Dedifferentiated amniotic fluid mesenchymal stem cell (primary cell): ENCODE results near the gene CNIH3.
A peak's percentile ranks its signal among the peaks of the same experiment; 100 is the strongest.
"Not testable (repeated sequence)": the region's sequence is repeated elsewhere in the genome, so short reads cannot be mapped to it uniquely, and the experiment has no call there.

Experiments
- DNase-seq: peaks from one replicate; pipeline ENCODE4 v3.0.0-alpha.2; 2016; ENCODE audit errors: extremely low spot score

Gene CNIH3

GRCh38 chr1:224615861-224616755 lies at the start of gene CNIH3:
Gene CNIH3 (plus strand): TSS chr1:224616317. CDS start chr1:224617175, 858 bp downstream.
- no peak for DNase-seq

GRCh38 chr1:224566492-224566891 lies 49.6 kb upstream of the CNIH3 start:
- not testable (repeated sequence) for DNase-seq

DNA sequence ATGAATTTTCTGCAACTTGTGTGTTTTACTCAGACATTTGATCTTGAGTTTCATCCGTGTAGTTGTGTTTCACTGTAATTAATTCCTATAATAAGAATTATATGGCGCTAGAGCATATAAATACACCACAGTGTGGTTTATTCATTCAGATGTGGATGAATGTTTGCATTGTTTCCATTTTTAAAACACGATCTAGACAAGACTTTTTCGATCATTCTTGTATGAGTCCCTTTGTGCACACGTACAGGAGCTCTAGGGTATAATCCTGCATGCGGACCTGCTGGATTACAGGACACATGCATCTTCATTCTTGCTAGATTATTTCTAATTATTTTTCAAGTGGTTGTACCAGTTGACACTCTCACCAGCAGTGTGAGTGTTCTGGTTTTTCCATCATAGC lies 46.8 kb upstream of the CNIH3 start:
- no peak for DNase-seq

DNA sequence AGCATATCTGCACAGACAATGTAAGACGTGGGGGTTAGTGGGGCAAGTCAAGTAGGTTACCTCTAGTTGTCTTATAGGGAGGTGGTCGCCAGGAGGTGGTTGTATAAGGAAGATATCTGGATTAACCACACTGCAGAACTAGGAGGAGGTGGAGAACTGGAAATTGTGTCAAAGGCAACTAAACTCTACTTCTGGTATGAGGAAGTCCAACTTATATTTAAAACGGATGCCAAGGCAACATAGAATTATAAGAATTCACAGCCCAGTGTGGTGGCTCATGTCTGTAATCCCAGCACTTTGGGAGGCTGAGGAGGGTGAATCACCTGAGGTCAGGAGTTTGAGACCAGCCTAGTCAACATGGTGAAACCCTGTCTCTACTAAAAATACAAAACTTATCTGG lies 44.1 kb upstream of the CNIH3 start:
- not testable (repeated sequence) for DNase-seq

- no peak for DNase-seq
These were observed 36.6 kb upstream of the CNIH3 start for GRCh38 chr1:224579526-224579925.

- no peak for DNase-seq
These were observed 36.1 kb upstream of the CNIH3 start for GRCh38 chr1:224580006-224580405.

DNA sequence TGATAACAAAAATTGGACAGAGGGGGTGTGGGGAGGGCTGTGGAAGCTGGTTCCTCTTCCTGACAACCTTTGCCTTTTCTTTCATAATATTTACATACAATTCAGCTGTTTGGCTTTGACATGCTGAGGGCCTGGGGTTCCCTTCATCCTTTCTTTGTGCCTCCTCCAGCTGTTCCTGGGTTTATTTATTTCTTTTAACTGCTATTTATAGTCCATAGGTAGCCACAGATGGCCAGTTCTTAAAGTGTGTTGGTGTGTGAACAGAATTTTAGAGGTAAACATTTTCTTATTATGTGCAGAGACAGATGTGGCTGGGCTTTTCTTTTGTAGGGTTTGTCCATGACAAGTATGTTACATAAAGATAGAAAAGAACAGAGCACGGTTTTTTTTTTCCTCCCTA lies 34.1 kb upstream of the CNIH3 start:
- DNase-seq: no peak

DNA sequence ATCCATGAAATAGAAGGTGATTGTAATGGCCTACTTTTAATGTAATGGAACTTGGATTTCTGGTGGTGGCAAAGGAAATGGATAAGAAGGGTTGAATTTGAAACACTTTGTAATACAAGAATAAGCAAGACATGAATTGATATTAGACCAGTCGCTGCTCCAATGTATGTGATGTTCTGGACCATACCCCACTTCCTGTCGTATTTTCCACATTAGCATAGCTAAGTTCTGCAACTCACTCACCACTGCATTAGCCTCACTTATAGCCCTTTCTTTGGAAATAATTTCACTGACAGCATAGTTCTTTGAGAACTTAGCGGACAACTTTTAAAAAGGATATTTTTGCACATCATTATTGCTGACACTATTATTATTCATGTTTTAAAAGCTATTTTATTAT lies 32.3 kb upstream of the CNIH3 start:
- DNase-seq: no peak

DNA sequence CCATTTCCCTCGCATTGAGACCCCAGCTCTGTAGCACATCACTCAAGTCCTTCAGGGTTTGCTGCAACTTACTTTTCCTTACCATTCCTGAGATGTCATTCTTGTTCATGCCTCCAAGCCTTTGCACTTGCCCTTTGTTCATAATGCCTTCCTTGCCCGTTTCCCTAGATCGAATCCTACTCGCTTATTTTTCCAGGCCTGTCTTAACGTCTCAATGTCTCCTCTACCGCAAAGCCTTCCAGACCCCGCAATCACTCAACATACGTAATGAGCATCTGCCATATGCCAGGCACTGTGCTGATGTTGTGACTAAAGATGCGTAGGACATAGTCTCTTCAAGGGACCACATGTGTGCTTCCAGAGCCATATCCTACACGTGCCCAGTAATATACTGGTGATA lies 31.1 kb upstream of the CNIH3 start:
- no peak for DNase-seq

DNA sequence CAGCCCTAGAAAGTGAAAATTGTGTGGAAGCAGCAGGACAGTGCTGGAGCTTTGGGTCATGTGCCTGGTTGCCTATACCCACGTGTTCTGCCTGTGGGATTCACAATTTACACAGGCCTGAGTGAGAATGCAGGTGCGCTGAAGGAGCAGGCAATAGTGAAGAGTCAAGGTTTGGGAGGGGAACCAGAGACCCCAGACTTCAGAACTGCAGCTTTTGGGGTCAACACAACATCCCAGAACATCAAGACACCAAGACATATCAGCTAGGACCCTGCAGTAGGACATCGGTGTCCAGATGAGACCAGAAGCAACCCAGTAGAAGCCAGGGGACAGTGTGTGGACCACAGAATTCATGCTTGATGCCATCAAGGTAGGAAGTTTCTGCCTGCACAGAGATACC lies 29.1 kb upstream of the CNIH3 start:
- DNase-seq: no peak

DNA sequence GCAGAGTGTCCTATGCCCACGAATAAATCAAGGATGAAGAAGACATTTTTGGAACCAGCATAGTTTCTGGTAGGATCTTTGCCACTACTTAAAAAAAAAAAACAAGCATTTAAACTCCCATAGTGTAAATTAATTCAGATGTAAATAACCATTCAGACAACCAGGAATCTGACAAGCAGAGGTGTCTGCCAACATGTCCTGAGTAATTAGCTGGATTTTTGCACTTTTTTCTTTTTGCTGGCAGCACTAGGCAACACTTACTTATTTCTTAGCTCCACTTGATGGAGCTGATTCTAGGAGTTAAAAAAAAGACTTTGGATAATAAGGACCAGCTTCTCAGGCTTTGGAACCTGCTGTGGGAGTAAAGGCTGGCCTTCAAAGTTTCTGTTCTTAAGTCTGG lies 27.6 kb upstream of the CNIH3 start:
- no peak for DNase-seq

DNA sequence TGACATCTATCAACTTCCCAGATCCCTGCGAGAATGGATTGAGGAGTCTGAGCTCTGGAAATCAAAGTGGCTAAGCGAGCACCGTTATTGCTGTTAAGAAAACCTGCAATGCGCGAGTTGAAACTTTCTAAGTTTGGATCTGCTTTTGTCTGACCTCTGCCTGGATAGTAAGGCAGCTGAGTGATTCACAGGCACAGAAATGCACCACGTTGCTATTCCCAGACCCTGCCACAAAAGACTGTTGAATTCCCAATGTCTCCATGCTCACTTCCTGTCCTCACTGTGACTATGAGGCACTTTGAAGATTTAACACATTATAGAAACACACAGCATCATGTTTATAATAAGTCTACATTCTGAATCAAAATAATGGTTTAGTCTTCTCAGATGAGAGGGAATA lies 27.1 kb upstream of the CNIH3 start:
- DNase-seq: no peak

DNA sequence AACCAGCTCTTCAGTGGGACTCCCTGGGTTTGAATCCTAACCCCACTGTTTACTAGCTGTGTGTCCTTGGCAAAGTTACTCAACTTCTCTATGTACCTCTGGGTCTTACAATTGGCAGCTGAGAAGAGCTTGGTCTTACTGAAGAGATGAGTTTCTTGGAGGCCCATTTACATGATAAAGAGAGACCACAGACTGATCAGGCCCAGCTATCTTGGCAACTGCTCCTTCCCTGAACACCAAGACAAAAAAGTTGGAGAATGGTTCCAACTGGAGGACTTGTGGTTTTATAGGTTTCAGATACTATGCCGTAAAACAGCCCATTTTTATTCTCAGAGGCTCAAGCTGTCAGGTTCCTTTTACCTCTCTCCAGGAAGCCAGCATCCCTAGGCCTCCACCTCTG lies 24.8 kb upstream of the CNIH3 start:
- no peak for DNase-seq

- DNase-seq: peak; percentile 81
These were observed 23.2 kb upstream of the CNIH3 start for GRCh38 chr1:224592636-224593582.

DNA sequence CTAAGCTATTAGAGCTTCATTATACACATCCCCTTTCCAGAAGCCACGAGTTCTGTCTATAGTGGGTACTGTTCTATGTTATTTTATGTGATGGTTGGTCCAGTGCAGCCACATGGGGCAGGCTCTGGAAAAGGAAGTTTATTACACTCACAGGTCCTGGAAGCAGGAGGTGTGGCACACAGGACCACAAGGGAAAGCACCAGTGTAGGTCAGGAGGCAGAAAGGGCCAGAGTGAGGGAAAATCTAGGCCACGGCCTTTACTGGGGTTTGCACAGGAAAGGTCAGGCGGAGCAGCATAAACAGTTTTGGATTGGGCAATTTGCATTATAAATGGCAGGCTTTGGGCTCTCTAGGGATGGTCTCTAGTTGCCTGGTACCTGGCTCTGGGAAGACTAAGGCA lies 21.8 kb upstream of the CNIH3 start:
- DNase-seq: no peak

GRCh38 chr1:224594851-224595250 lies 21.3 kb upstream of the CNIH3 start:
- DNase-seq: no peak

DNA sequence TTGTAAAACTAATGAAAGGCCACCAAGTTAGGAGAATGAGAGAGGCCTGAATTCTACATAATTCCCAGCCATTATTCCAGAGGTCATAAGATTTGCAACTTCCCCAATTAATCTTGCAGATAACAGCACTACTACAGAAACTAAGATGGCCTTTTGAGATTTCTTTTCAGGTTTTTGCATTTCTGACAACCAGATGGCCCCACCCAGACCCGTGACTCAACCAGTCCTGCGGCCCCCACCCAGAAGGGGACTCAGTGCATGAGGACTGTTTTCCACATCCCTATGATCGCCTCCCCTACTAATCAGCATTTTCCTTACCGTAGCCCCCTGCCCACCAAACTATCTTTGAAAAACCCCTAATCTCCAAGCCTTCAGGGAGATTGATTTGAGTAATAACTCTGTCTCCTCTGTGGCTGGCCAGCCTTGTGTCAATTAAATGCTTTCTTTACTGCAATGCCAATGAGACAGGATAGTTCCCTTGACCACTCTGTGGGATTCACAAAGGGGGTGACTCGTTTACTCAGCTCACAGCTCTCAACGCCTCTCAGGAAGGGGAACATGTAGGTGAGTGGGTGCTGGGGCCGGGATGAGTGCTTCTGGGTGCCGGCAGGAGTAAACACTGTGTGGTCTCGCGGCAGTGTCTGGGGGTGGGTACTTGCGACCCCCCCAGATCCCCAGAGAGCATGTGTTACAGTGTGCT lies 10.5 kb upstream of the CNIH3 start:
- DNase-seq: no peak

- no peak for DNase-seq
These were observed 8.6 kb upstream of the CNIH3 start for GRCh38 chr1:224607188-224608148.

GRCh38 chr1:224609333-224609732 lies 6.8 kb upstream of the CNIH3 start:
- DNase-seq: peak; percentile 25

DNA sequence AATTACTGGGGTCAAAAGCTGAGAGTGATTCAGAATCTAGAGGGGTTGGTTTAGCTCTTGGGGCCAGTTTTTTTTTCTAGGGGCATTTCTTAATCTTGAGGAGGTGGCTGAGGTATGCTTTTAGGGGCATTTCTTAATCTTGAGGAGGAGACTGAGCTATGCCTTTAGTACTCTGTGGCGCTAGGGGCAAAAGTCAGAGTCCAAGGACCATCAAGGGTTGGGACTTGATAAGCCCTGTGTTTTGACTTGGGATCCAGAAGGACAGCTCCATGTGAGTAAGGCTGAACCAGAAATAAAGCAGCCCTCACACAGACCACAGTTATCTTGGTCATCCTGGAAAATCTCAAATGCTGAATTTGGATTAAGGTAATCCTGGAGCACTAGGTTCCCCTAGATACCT lies 3.9 kb upstream of the CNIH3 start:
- no peak for DNase-seq

- no peak for DNase-seq
These were observed 2.6 kb upstream of the CNIH3 start for GRCh38 chr1:224613486-224613885.
